Measurements from ENCODE around the gene PIP4P1.
"Not testable (repeated sequence)": the region's sequence is repeated elsewhere in the genome, so short reads cannot be mapped to it uniquely, and the experiment has no call there.

The PIP4P1 gene

GRCh38 chr14:20461225-20462141 lies at the start of gene PIP4P1:
PIP4P1 (minus strand) TSS chr14:20461434; CDS start chr14:20461325, 109 bp downstream.
- DNase-seq (ENCODE audit: low spot score), result peak; percentile 100

GRCh38 chr14:20508367-20508766 lies 47.1 kb upstream of the PIP4P1 start:
- no peak for DNase-seq (ENCODE audit: low spot score)

- DNase-seq (ENCODE audit: low spot score), result not testable (repeated sequence)
Observed at GRCh38 chr14:20507537-20507936, 46.3 kb upstream of the PIP4P1 start.

GRCh38 chr14:20506752-20507151 lies 45.5 kb upstream of the PIP4P1 start:
- not testable (repeated sequence) for DNase-seq (ENCODE audit: low spot score)

GRCh38 chr14:20506276-20506675 lies 45.0 kb upstream of the PIP4P1 start:
- not testable (repeated sequence) for DNase-seq (ENCODE audit: low spot score)

GRCh38 chr14:20503898-20504297 lies 42.7 kb upstream of the PIP4P1 start:
- DNase-seq (ENCODE audit: low spot score), result peak; percentile 83

GRCh38 chr14:20501346-20501745 lies 40.1 kb upstream of the PIP4P1 start:
- no peak for DNase-seq (ENCODE audit: low spot score)

GRCh38 chr14:20499881-20500280 lies 38.6 kb upstream of the PIP4P1 start:
- DNase-seq (ENCODE audit: low spot score), result no peak

- DNase-seq (ENCODE audit: low spot score), result no peak
Observed at GRCh38 chr14:20499108-20499507, 37.9 kb upstream of the PIP4P1 start.

- DNase-seq (ENCODE audit: low spot score), result no peak
Observed at GRCh38 chr14:20498622-20499021, 37.4 kb upstream of the PIP4P1 start.

- no peak for DNase-seq (ENCODE audit: low spot score)
Observed at GRCh38 chr14:20494935-20495766, 33.9 kb upstream of the PIP4P1 start.

- peak; percentile 75 for DNase-seq (ENCODE audit: low spot score)
Observed at GRCh38 chr14:20493634-20494033, 32.4 kb upstream of the PIP4P1 start.

GRCh38 chr14:20492486-20492885 lies 31.3 kb upstream of the PIP4P1 start:
- DNase-seq (ENCODE audit: low spot score), result no peak

- DNase-seq (ENCODE audit: low spot score), result no peak
Observed at GRCh38 chr14:20490563-20490962, 29.3 kb upstream of the PIP4P1 start.

- DNase-seq (ENCODE audit: low spot score), result no peak
Observed at GRCh38 chr14:20489093-20489994, 28.1 kb upstream of the PIP4P1 start.

GRCh38 chr14:20487396-20487725 lies 26.1 kb upstream of the PIP4P1 start:
- no peak for DNase-seq (ENCODE audit: low spot score)

GRCh38 chr14:20486684-20487395 lies 25.6 kb upstream of the PIP4P1 start:
- no peak for DNase-seq (ENCODE audit: low spot score)

- DNase-seq (ENCODE audit: low spot score), result no peak
Observed at GRCh38 chr14:20485900-20486299, 24.7 kb upstream of the PIP4P1 start.

GRCh38 chr14:20482382-20482781 lies 21.1 kb upstream of the PIP4P1 start:
- no peak for DNase-seq (ENCODE audit: low spot score)

GRCh38 chr14:20478894-20479293 lies 17.7 kb upstream of the PIP4P1 start:
- no peak for DNase-seq (ENCODE audit: low spot score)

GRCh38 chr14:20477211-20477876 lies 16.1 kb upstream of the PIP4P1 start:
- DNase-seq (ENCODE audit: low spot score), result peak; percentile 43

Data from pons (tissue), 1 donor.